ENCODE results near the gene SIK2. TPM values are rescaled to one million over a fixed set of nuclear protein-coding genes. Genes with fewer than 3 reads are reported as not detected.
A peak's percentile ranks its signal among the peaks of the same experiment; 100 is the strongest.

The SIK2 gene
- total RNA-seq, 1 donor from 2014 or later = 16.3 TPM

GRCh38 chr11:111734954-111735261 is 132.7 kb downstream of the SIK2 start:
- H3F3A ChIP-seq (ENCODE audit: low read depth) = peaks cover 23% of the 10 kb centered on the region
- TF ChIP-seq EZH2phosphoT487 (IDR thresholded peaks at IDR 0.05) = no peak
- TF ChIP-seq EZH2 (IDR thresholded peaks at IDR 0.05) = no peak
- TF ChIP-seq CTCF (IDR thresholded peaks at IDR 0.05) = no peak
- Mint-ChIP-seq H3K36me3 (peaks cover 7% of the 10 kb centered on the region), H3K27ac (peak overlapping the region; percentile 99), H3K4me3 (peak overlapping the region; percentile 69), H3K27me3 (ENCODE audit: insufficient read depth, low read depth) (peaks cover 2% of the 10 kb centered on the region), H3K9me3 (no peaks in the 10 kb centered on the region), H3K4me1 (peaks cover 75% of the 10 kb centered on the region)
- H4K20me1 ChIP-seq (ENCODE audit: low read depth) = peaks cover 21% of the 10 kb centered on the region
- H3K27ac ChIP-seq = no peak overlapping the region
- H3K9ac ChIP-seq = no peak overlapping the region
- H3K79me2 ChIP-seq (ENCODE audit: low read depth) = no peaks in the 10 kb centered on the region
- H3K9me3 ChIP-seq (ENCODE audit: low read depth) = no peaks in the 10 kb centered on the region
- DNase-seq (ENCODE audit: low spot score) = no peak
- H2AFZ ChIP-seq (replicated peaks) = no peak overlapping the region
- H3K4me1 ChIP-seq = peaks cover 22% of the 10 kb centered on the region
- H3K36me3 ChIP-seq = peaks cover 4% of the 10 kb centered on the region
- no peaks in the 10 kb centered on the region for H3K27me3 ChIP-seq
- H3K4me3 ChIP-seq = no peak overlapping the region
- no peak overlapping the region for H3K4me2 ChIP-seq

- Mint-ChIP-seq H3K27me3 (ENCODE audit: insufficient read depth, low read depth) (peaks cover 2% of the 10 kb centered on the region), H3K36me3 (peaks cover 8% of the 10 kb centered on the region), H3K9me3 (no peaks in the 10 kb centered on the region), H3K4me3 (peak overlapping the region; percentile 69), H3K27ac (peak overlapping the region; percentile 99), H3K4me1 (peaks cover 69% of the 10 kb centered on the region)
- Histone ChIP-seq H3K27me3 (no peaks in the 10 kb centered on the region), H3K27ac (no peak overlapping the region), H3K9ac (no peak overlapping the region), H3K4me2 (no peak overlapping the region), H3K4me3 (no peak overlapping the region), H4K20me1 (ENCODE audit: low read depth) (peaks cover 18% of the 10 kb centered on the region), H3K36me3 (peaks cover 4% of the 10 kb centered on the region), H3K4me1 (peaks cover 22% of the 10 kb centered on the region), H3F3A (ENCODE audit: low read depth) (peaks cover 24% of the 10 kb centered on the region), H2AFZ (replicated peaks) (no peak overlapping the region), H3K9me3 (ENCODE audit: low read depth) (no peaks in the 10 kb centered on the region), H3K79me2 (ENCODE audit: low read depth) (no peaks in the 10 kb centered on the region)
- DNase-seq (ENCODE audit: low spot score) = no peak
- no peak for TF ChIP-seq CTCF (IDR thresholded peaks at IDR 0.05)
- TF ChIP-seq EZH2phosphoT487 (IDR thresholded peaks at IDR 0.05) = no peak
- TF ChIP-seq EZH2 (IDR thresholded peaks at IDR 0.05) = no peak
These were observed 133.2 kb downstream of the SIK2 start for GRCh38 chr11:111735262-111736116.

GRCh38 chr11:111736181-111736590 is 133.9 kb downstream of the SIK2 start:
- H3K36me3 Mint-ChIP-seq = peaks cover 13% of the 10 kb centered on the region
- Histone ChIP-seq H3K9ac (no peak overlapping the region), H4K20me1 (ENCODE audit: low read depth) (peaks cover 18% of the 10 kb centered on the region), H3K4me3 (no peak overlapping the region), H3K9me3 (ENCODE audit: low read depth) (no peaks in the 10 kb centered on the region), H3K27me3 (no peaks in the 10 kb centered on the region), H3K27ac (no peak overlapping the region), H2AFZ (replicated peaks) (no peak overlapping the region), H3K79me2 (ENCODE audit: low read depth) (no peaks in the 10 kb centered on the region), H3F3A (ENCODE audit: low read depth) (peaks cover 24% of the 10 kb centered on the region), H3K4me1 (peaks cover 22% of the 10 kb centered on the region), H3K4me2 (no peak overlapping the region), H3K36me3 (peaks cover 8% of the 10 kb centered on the region)
- H3K9me3 Mint-ChIP-seq = no peaks in the 10 kb centered on the region
- DNase-seq (ENCODE audit: low spot score) = no peak
- no peak for TF ChIP-seq CTCF (IDR thresholded peaks at IDR 0.05)
- TF ChIP-seq EZH2phosphoT487 (IDR thresholded peaks at IDR 0.05) = no peak
- TF ChIP-seq EZH2 (IDR thresholded peaks at IDR 0.05) = no peak
- H3K27ac Mint-ChIP-seq = peak overlapping the region; percentile 97
- H3K4me3 Mint-ChIP-seq = peak overlapping the region; percentile 51
- H3K27me3 Mint-ChIP-seq (ENCODE audit: insufficient read depth, low read depth) = peaks cover 2% of the 10 kb centered on the region
- H3K4me1 Mint-ChIP-seq = peaks cover 63% of the 10 kb centered on the region
